Measurements from ENCODE around the gene MPO. TPM values are rescaled to one million over a fixed set of nuclear protein-coding genes. Genes with fewer than 3 reads are reported as not detected.

Gene MPO
- total RNA-seq, 1 donor from 2014 or later, result 0.08 TPM

GRCh38 chr17:58321571-58322525, 41.1 kb upstream of the MPO start:
- DNase-seq (ENCODE audit: missing footprints) (no peak), ATAC-seq (no peak)
- intact Hi-C loops (cut with DNase I), result loop anchor here (10.0 kb wide), 1 partner anchor 93 kb away; the partner anchor contains the start of gene RNF43

DNA sequence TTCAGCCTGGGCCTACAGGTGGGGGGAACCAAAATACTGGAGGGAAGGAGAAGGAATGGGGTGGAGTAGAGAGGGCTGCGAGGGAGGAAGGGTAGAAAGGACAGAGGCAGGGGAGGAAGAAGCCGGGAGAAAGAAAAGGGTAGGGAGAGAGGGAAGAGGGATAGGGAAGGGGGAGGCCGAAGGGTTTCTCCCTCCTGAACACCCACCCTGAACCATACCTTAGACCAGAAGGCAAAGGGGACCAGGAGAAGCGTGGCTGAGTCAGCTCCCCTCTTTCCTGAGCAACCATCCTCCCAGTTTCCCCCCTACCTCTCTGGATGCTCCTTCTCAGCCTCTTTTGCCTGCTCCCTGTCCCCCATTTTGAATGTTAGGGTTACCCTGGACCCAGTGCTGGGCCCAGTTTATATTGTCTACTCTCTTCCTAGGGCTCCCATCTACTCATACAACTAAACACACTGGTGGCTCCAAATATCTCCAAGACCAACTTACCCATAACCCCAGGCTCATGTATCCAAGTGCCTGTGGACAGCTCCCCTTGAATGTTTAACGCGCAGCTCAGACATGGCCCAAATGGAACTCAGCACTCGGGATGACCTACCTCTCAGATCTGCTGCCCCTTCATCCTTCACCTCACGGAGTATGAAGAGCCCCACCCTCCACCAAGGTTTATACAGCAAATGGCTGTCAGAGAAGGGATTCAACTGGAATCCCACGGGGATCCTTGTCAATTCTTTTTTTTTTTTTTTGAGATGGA, 40.0 kb upstream of the MPO start:
- ATAC-seq (no peak), DNase-seq (ENCODE audit: missing footprints) (no peak)
- intact Hi-C loops (cut with DNase I), result loop anchor here (10.0 kb wide), 1 partner anchor 94 kb away; the partner anchor contains the start of gene RNF43

- no peak for ATAC-seq
- DNase-seq (ENCODE audit: missing footprints), result no peak
- intact Hi-C loops (cut with DNase I), result loop anchor here (10.0 kb wide), 1 partner anchor 95 kb away; the partner anchor contains the start of gene RNF43
Measured at GRCh38 chr17:58320163-58320558, 39.4 kb upstream of the MPO start.

DNA sequence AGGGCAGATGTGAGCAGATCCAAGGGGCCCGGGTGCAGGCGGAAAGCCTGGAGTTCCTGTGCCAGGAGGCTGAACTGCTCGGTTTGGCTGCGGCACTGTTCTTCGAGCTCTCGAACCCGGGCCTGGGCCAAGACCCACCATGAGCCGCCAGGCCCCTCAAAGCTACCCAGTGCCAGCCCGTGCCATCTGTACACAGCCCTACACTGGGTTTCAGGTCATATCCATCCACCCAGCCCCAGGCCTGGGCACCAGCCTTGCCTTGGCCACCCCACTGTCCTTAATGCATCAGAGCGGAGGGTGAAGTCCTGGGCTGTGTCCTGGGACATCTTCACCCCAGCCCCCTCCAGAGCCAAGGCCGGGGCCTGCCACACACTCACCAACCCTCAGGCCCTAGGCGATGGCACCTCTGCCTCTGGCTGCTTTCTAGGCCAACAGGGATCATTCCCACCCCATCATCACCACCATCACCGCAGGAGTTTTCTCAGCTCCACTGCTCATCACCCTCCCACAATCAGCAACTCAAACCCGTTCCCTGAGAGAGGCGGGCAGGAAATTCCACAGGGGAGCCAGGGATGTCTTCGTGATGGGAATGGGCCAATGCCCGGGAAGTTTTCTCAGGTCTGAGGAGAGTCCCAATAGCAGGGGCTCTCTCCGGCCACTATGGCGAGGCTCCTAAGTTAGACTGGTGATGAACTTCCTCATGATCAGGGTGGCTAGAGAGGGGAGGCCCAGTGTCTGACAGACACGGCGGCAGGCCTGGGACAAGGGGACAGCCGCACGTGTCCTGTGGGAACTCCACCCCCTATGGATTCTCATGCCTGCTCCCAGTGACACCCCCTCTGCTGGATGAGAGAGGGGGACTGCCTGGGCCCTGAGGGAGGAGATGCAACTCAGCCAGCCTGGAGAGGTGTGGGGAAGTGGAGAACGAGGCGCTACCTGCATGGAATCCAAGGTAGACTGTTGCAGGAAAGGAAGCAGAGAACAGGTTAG, 38.7 kb upstream of the MPO start:
- DNase-seq (ENCODE audit: missing footprints) (no peak), ATAC-seq (no peak)
- intact Hi-C loops (cut with DNase I), result loop anchor here (5.0 to 10.0 kb wide), 2 partner anchors 95 to 128 kb away; partner anchors contain the start of gene RNF43

DNA sequence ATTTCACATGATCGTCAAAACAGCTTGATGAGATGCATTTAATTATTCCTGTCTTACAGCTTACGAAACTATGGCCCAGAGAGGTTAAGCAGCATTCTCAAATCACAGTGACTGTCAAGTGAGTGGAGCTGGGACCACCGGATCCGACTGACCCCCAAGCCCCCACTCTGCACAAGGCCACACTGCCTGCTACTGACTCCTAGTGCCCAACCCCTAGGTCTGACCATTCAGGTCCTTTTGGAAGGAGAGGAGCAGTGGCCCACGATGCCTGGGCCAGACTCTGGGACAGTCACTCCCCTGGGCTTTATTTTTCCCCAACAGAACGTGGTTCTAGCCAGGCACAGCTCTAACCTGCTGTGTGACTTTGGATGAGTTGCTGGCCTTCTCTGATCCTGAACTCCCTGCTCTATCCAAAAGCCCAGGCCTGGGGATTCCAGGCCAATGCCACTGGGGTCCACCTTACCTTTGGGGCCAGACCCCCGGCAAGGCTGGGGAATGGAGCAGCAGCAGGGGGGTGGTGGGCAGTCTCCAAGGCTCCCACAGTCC, 38.0 kb upstream of the MPO start:
- DNase-seq (ENCODE audit: missing footprints) (no peak), ATAC-seq (no peak)
- intact Hi-C loops (cut with DNase I), result loop anchor here (5.0 kb wide), 1 partner anchor 129 kb away; no protein-coding TSS in a partner anchor

GRCh38 chr17:58318065-58318481, 37.3 kb upstream of the MPO start:
- DNase-seq (ENCODE audit: missing footprints) (no peak), ATAC-seq (no peak)
- intact Hi-C loops (cut with DNase I), result loop anchor here (5.0 kb wide), 1 partner anchor 129 kb away; no protein-coding TSS in a partner anchor

DNA sequence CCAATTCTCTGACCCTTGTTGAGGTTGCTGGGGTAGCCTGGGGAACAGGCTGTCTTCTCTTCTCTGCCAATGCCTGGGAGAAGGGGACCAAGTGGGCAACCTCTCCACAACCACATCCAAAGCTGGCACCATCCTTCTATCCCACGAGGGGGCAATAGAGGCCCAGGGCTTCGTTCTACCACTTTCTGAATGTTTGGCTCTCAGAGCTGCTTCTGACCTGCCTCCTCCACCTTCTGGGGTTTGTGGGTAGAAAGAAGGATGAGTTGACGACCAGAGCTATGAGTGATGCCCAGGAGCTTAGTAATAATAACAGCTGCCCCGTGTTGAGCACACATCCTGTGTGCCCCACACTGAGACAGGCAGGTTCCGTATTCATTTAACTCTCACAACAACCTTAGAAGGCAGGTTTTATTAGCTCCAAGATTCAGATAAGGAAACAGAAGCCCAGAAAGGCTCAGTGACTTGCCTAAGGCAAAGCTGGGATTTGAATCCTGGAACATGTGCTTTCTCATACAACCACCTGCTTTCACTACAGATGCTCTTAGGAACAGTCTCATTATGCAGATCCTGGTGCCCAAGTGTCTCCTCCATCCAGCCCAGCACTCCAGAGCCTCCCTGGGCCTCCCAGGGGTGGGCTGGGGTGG, 36.8 kb upstream of the MPO start:
- intact Hi-C loops (cut with DNase I), result loop anchor here (5.0 kb wide), 1 partner anchor 130 kb away; no protein-coding TSS in a partner anchor
- DNase-seq (ENCODE audit: missing footprints) (no peak), ATAC-seq (no peak)

DNA sequence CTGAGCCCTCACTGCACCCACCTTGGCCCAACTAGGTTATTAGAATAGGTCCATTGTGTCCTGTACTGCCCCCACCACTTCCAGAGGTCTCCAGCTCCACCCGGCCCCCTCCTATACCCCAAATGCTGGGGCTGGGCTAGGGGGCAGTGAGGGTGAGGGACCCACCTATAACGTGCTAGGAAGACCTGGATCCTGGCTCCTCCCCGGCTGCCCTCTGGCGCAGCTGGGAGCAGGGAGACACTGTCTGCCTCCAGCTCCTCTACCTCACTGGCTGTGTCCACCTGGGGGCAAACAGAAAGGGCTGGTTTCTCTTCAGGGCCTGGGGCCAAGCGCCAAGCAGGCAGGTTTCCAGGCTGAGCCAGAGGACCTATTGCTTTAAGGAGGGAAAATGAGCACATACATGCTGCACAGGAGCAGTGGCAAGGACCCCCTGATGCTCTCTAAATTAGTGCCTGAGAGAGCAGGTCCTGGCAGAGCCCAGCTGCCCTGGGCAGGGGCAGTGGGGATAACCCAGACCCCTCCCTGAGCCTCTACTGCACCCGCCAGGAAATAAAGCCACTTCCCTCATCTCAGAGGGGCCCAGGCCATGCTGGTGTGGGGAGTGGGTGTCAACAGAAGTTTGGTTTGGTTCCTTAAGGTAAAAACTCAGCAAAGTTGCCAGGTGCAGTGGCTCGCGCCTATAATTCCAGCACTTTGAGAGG, 35.7 kb upstream of the MPO start:
- intact Hi-C loops (cut with DNase I), result loop anchor here (5.0 kb wide), 1 partner anchor 131 kb away; no protein-coding TSS in a partner anchor
- ATAC-seq (no peak), DNase-seq (ENCODE audit: missing footprints) (no peak)

DNA sequence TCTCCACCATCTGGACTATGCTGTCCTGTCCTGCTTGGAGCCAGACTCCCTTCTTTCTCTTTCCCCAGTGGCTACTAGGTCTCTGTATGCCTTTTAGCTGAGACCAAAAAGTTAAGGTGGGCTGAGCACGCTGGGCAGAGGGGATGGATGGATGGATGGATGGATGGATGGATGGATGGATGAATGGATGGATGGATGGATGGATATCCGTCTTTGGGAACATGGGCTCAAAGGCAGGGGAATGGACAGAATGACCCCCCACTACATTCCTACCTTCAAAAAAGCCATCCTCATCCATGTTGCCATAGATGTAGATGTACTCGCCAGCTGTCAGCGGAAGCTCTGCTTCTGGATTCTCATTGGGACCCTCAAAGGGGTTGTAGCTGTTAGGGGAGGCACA, 35.0 kb upstream of the MPO start:
- intact Hi-C loops (cut with DNase I), result loop anchor here (5.0 kb wide), 1 partner anchor 132 kb away; no protein-coding TSS in a partner anchor
- no peak for DNase-seq (ENCODE audit: missing footprints)
- no peak for ATAC-seq

GRCh38 chr17:58315281-58315711, 34.6 kb upstream of the MPO start:
- no peak for DNase-seq (ENCODE audit: missing footprints)
- intact Hi-C loops (cut with DNase I), result loop anchor here (5.0 kb wide), 1 partner anchor 132 kb away; no protein-coding TSS in a partner anchor

DNA sequence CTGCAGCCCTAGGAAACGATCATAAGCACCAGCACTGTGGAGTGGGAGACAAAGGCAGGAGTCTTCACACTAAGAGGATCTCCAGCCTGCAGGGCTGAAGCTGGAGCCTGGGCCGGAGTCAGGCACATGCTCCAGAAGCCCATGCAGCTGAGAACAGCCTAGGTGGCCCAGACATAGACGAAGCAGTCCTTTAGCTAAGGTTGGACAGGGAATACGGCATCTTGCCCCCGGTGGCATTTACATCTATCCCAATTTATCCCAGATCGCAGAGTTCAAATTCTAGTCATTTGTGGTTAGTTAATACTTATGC, 33.9 kb upstream of the MPO start:
- intact Hi-C loops (cut with DNase I), result loop anchor here (5.0 kb wide), 1 partner anchor 133 kb away; no protein-coding TSS in a partner anchor
- ATAC-seq, result no peak
- DNase-seq (ENCODE audit: missing footprints), result no peak

More at GRCh38 chr17:58315281-58315711, 34.6 kb upstream of the MPO start:
- ATAC-seq, result no peak

DNA sequence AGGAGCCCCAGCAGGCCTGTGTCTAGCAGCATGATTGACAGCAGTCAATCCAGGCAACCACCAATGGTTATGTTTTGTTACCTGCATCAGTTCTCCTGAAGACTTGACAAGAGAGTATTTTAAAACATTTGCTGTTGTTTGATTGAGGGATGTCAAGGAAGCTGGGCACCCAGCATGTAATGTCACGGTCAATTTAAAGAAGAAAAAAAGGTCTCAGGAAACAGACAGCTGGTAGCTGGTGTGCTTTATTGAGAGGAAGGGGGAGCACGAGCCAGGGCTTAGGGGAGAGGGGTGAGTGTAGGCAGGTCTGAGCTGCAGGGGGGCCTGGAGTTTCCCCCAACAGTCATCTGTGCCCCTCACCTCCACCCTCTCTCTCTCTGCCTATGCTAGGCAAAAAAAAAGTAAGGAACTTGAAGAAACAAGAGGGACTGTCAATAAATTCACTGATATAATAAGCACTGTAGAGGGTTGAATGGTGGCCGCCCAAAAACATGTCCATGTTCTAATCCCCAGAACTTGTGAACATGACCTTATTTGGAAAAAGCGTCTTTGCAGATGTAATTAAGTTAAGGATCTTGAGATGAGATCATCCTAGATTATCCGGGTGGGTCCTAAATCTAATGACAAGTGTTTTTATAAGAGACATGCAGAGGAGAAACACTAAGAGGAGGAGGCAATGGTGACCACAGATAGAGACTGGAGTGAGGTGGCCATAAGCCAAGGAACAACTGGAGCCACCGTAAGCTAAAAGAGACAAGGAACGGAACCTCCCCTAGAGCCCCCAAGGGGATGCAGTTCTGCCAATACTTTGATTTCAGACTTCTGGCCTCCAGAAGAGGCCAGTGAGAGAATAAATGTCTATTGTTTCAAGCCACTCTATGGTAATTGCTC, 33.3 kb upstream of the MPO start:
- DNase-seq (ENCODE audit: missing footprints), result no peak
- intact Hi-C loops (cut with DNase I), result no loop called here
- no peak for ATAC-seq

- ATAC-seq (no peak), DNase-seq (ENCODE audit: missing footprints) (no peak)
- intact Hi-C loops (cut with DNase I), result no loop called here
Measured at GRCh38 chr17:58312829-58313228, 32.1 kb upstream of the MPO start.

GRCh38 chr17:58312021-58312630, 31.4 kb upstream of the MPO start:
- ATAC-seq, result no peak
- intact Hi-C loops (cut with DNase I), result no loop called here
- no peak for DNase-seq (ENCODE audit: missing footprints)

GRCh38 chr17:58311429-58311894, 30.7 kb upstream of the MPO start:
- no peak for DNase-seq (ENCODE audit: missing footprints)
- ATAC-seq, result no peak
- intact Hi-C loops (cut with DNase I), result no loop called here

Measured in Right ventricle myocardium inferior (tissue), 1 donor.